NT2/D1 (cell line): ENCODE results near the gene LPCAT3.

ENCODE experiments used
- SUZ12 ChIP-seq: IDR thresholded peaks from 2 replicates; pipeline ENCODE4 v1.6.1; 2011; ENCODE audit not compliant: insufficient read length, insufficient read depth; ENCODE audit errors: extremely low read depth
- YY1 ChIP-seq: IDR thresholded peaks from 2 replicates; pipeline ENCODE4 v1.6.1; 2011; ENCODE audit not compliant: insufficient read length, insufficient read depth
- ZNF274 ChIP-seq: IDR thresholded peaks from 2 replicates; pipeline ENCODE4 v1.6.1; 2011; ENCODE audit warnings: mild to moderate bottlenecking, low read depth, low read length

GRCh38 chr12:6968426-6968825 is 49.9 kb downstream of the LPCAT3 start:
- TF ChIP-seq SUZ12 (no peak), ZNF274 (no peak), YY1 (no peak)
